Thyroid gland (tissue), 4 donors: Measurements from ENCODE around the gene TIMM44. TPM values are rescaled to one million over a fixed set of nuclear protein-coding genes. Genes with fewer than 3 reads are reported as not detected.
A peak's percentile ranks its signal among the peaks of the same experiment; 100 is the strongest.
"Not testable (repeated sequence)": the region's sequence is repeated elsewhere in the genome, so short reads cannot be mapped to it uniquely, and the experiment has no call there.

Source experiments
- DNase-seq, 2 donors: peaks; one replicate each; pipeline ENCODE4 v3.0.0-alpha.2; 2019
- H3K27ac ChIP-seq, 3 donors: fragments of 200-600 bp; sonication (generic); 1 replicate in 2 of 3; 2 replicates in 1 of 3; pipeline ENCODE4 v1.5.1; 2016 to 2019; ENCODE audit warnings: mild to moderate bottlenecking in 1 of 3, moderate library complexity in 1 of 3
- H3K27me3 ChIP-seq: fragments of 200-600 bp; sonication (generic); one replicate; pipeline ENCODE4 v1.5.1; 2019
- H3K36me3 ChIP-seq, 2 donors: fragments of 200-600 bp; sonication (generic); one replicate each; pipeline ENCODE4 v1.5.1; 2016 to 2019
- H3K4me1 ChIP-seq, 2 donors: fragments of 200-600 bp; sonication (generic); one replicate each; pipeline ENCODE4 v1.5.1; 2017 to 2019
- H3K4me3 ChIP-seq, 3 donors: fragments of 200-600 bp; sonication (generic); replicated peaks in 1 of 3; 1 replicate in 2 of 3; 2 replicates in 1 of 3; pipeline ENCODE4 v1.5.1; 2016; ENCODE audit warnings: mild to moderate bottlenecking in 1 of 3
- H3K9me3 ChIP-seq: fragments of 200-600 bp; sonication (generic); one replicate; pipeline ENCODE4 v1.5.1; 2017
- CTCF ChIP-seq, 6 experiments: fragments of 200-600 bp in 3 of 6; fragments of 450-650 bp in 3 of 6; sonication (generic) in 3 of 6; IDR thresholded peaks; one replicate each; pipeline ENCODE4 v1.5.1; 2016 to 2019; ENCODE audit warnings: antibody characterized with exemption in 6 of 6, mild to moderate bottlenecking in 2 of 6, inconsistent platforms in 1 of 6, moderate library complexity in 1 of 6
- POLR2A ChIP-seq, 2 donors: fragments of 450-650 bp; IDR thresholded peaks; one replicate each; pipeline ENCODE4 v1.6.1; 2017; ENCODE audit warnings: antibody characterized with exemption in 2 of 2, mild to moderate bottlenecking in 2 of 2, moderate library complexity in 1 of 2
- WGBS, 2 donors: methylation state at CpG; one replicate each; pipeline ENCODE4 v1.1.5; 2017; 5-methylcytosine and 5-hydroxymethylcytosine counted together
- intact Hi-C: fragments of 100-400 bp; cut with DNase I; formaldehyde crosslinking; loops from one replicate; pipeline ENCODE4 v1.15.1; 2023
- total RNA-seq, 4 donors: library from RNA; depleted of rRNA; stranded (reverse); fragments of >200 nt; gene quantifications; one replicate each; pipeline ENCODE4 v1.2.3, GENCODE V29; 2016

The TIMM44 gene
- total RNA-seq, 4 donors from 2014 or later: 47.4 to 85.6 (median 56.6) TPM

GRCh38 chr19:7919610-7920518 lies 23.6 kb downstream of the TIMM44 start, which contains the start of gene SNAPC2:
Gene SNAPC2, plus strand, starts transcription at chr19:7920338. Its CDS starts 29 bp downstream, at chr19:7920367.
- Histone ChIP-seq H3K36me3 (peaks cover 11% of the 10 kb centered on the region in 2 donors), H3K27me3 (peaks cover 4% of the 10 kb centered on the region), H3K4me3 (peak within 1 kb of the TSS; percentile 35 to 98 (median 67)), H3K4me1 (peaks cover 9 to 49% of the 10 kb centered on the region in 2 donors), H3K27ac (peak within 1 kb of the TSS; percentile 78 to 92 (median 88)), H3K9me3 (no peaks in the 10 kb centered on the region)
- peak; percentile 97 to 98 for DNase-seq
- intact Hi-C loops: loop anchor here (2.0 kb wide), 1 partner anchor 15 kb away; no protein-coding TSS in a partner anchor
- 15% methylated on average over 32 to 40 of the region's 62 CpGs for WGBS, 2 donors
- TF ChIP-seq POLR2A (IDR thresholded peaks at IDR 0.05): peak in 1 of 2 donors; percentile 63
- TF ChIP-seq CTCF (IDR thresholded peaks at IDR 0.05): peak in 1 of 6 experiments; percentile 16

DNA sequence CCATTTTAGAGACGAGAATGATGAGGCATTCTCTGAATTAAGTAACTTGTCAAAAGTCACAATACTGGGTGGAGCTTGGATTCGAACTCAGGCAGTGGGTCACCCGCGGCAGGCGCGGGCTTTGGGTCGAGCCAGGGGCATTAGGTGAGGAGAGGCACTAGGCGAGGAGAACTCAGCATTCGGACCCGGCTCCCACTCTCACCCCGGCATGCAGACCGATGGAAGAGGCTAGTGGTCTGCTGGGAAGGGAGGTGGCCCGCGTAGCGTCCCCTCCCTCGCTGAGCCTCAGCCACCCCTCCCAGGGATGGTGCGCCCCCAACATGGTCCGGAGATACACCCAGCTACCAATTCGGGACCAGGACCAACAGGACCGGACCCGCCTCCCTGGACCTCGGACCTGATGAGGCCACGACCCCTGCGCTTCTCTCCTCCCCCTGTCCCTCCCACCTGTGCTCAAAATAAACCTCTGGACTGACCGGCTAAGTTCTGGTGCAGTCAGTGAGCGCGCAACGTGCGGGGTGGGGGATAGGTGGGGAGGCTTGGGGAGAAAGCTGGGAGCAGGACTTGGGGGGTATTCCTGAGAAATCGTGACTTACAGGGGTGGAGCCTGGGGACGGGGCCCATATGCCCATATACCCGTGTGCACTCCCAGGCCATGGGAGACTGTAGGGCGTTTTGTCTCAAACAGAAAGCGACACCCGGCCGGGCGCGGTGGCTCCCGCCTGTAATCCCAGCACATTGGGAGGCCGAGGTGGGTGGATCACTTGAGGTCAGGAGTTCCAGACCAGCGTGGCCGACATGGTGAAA lies 24.6 kb downstream of the TIMM44 start:
- WGBS, 2 donors: 48 to 62% methylated on average over 27 to 33 of the region's 42 CpGs
- no peak for TF ChIP-seq CTCF (IDR thresholded peaks at IDR 0.05)
- TF ChIP-seq POLR2A (IDR thresholded peaks at IDR 0.05): no peak
- H3K36me3 ChIP-seq: peaks cover 11% of the 10 kb centered on the region in 2 donors
- no peak overlapping the region for H3K4me3 ChIP-seq
- no peak for DNase-seq
- H3K4me1 ChIP-seq: peaks cover 9 to 45% of the 10 kb centered on the region in 2 donors
- peaks cover 4% of the 10 kb centered on the region for H3K27me3 ChIP-seq
- no peak overlapping the region for H3K27ac ChIP-seq
- intact Hi-C loops: loop anchor here (2.0 kb wide), 1 partner anchor 14 kb away; no protein-coding TSS in a partner anchor
- H3K9me3 ChIP-seq: no peaks in the 10 kb centered on the region

- not testable (repeated sequence) for H3K27ac ChIP-seq, H3K9me3 ChIP-seq, DNase-seq, H3K4me3 ChIP-seq, H3K27me3 ChIP-seq
- intact Hi-C loops: loop anchor here (2.0 kb wide), 1 partner anchor 13 kb away; no protein-coding TSS in a partner anchor
- H3K36me3 ChIP-seq: peaks cover 11% of the 10 kb centered on the region in 2 donors
- peaks cover 9 to 45% of the 10 kb centered on the region in 2 donors for H3K4me1 ChIP-seq
- 27 to 34% methylated on average over 23 to 29 of the region's 29 CpGs for WGBS, 2 donors
Observed at GRCh38 chr19:7918062-7918614, 25.3 kb downstream of the TIMM44 start.

- 2% methylated on average over 44 of the region's 71 CpGs; no CpG with 5 or more reads in 1 of the 2 donors for WGBS, 2 donors
- no peak overlapping the region for H3K4me3 ChIP-seq
Observed at GRCh38 chr19:7917267-7918061, 26.0 kb downstream of the TIMM44 start.

More at GRCh38 chr19:7917267-7918061, 26.0 kb downstream of the TIMM44 start:
- Histone ChIP-seq H3K36me3 (peaks cover 11 to 12% of the 10 kb centered on the region in 2 donors), H3K27ac (no peak overlapping the region), H3K9me3 (no peaks in the 10 kb centered on the region), H3K4me1 (peaks cover 9 to 45% of the 10 kb centered on the region in 2 donors), H3K27me3 (peaks cover 4% of the 10 kb centered on the region)
- DNase-seq: peak; percentile 36 to 46
- TF ChIP-seq POLR2A (IDR thresholded peaks at IDR 0.05) (no peak), CTCF (IDR thresholded peaks at IDR 0.05) (peak in 4 of 6 experiments; percentile 11 to 47 (median 22))
- intact Hi-C loops: loop anchor here (2.0 kb wide), 1 partner anchor 13 kb away; no protein-coding TSS in a partner anchor
